K562 (cell line): Measurements from ENCODE around the gene CHRND. TPM values are rescaled to one million over a fixed set of nuclear protein-coding genes. Genes with fewer than 3 reads are reported as not detected.

Experiments used
- ATAC-seq: fragments of 200-7000 bp; cut with Tn5 transposase; 3 replicates; pipeline ENCODE4 v1.9.1; 2020; ENCODE audit warnings: moderate library complexity
- BruUV-seq: library from RNA; stranded (reverse); fragments of 400-500 nt; replicated peaks from 2 replicates; lab custom pipeline; 2021; lab: Mats Ljungman, UMichigan
- CTCF ChIA-PET: fragments of 300-600 bp; formaldehyde crosslinking; extraction: SDS; loops from one replicate; lab custom pipeline; 2021; ENCODE audit warnings: low intra/inter-chr PET ratio; lab: Yijun Ruan, JAX
- POLR2A ChIA-PET: fragments of 300-600, 350-650 bp; sonication (Branson Sonifier 250); formaldehyde crosslinking; extraction: SDS; loops from one replicate; lab custom pipeline; 2021; ENCODE audit warnings: antibody characterized with exemption, inconsistent platforms; lab: Yijun Ruan, JAX
- DNase-seq, 4 experiments: peaks; one replicate each; pipeline versions ENCODE4 v3.0.0 to v3.0.0-alpha.2; 2011 to 2018; ENCODE audit warnings: low spot score in 3 of 4, mixed read lengths in 3 of 4; ENCODE audit errors: extremely low read depth in 1 of 4
- FAIRE-seq: peaks from 2 replicates; lab custom pipeline; 2011; peaks lifted over from hg19 to GRCh38; lab: Jason Lieb, UNC
- H2AFZ ChIP-seq: 2 replicates; pipeline ENCODE4 v1.6.0; 2011; ENCODE audit warnings: low read depth, low read length, control low read depth, inconsistent platforms
- H3K27ac ChIP-seq: fragments of 200-600 bp; 3 replicates; pipeline ENCODE4 v1.8.0; 2011; ENCODE audit warnings: low read depth, mild to moderate bottlenecking, control low read depth, inconsistent platforms, low read length, moderate library complexity, mixed read lengths; ENCODE audit errors: extremely low read depth
- H3K27me3 ChIP-seq, 2 experiments: fragments of 300-600 bp in 1 of 2; 2 replicates in 1 of 2; 3 replicates in 1 of 2; pipeline versions ENCODE4 v1.6.0 to v1.8.0; 2011; ENCODE audit warnings: inconsistent platforms in 2 of 2, low read length in 2 of 2, mild to moderate bottlenecking in 1 of 2, mixed read lengths in 1 of 2, moderate library complexity in 1 of 2; ENCODE audit not compliant: control insufficient read depth in 2 of 2, insufficient read depth in 2 of 2
- H3K36me3 ChIP-seq: fragments of 300-600 bp; 3 replicates; pipeline ENCODE4 v1.8.0; 2011; ENCODE audit warnings: mild to moderate bottlenecking, low read length, inconsistent platforms; ENCODE audit not compliant: control insufficient read depth, insufficient read depth
- H3K4me1 ChIP-seq, 2 experiments: fragments of 200-600 bp in 1 of 2; replicated peaks in 1 of 2; 2 replicates in 1 of 2; 3 replicates in 1 of 2; pipeline versions ENCODE4 v1.5.1 to v1.8.0; 2011; ENCODE audit warnings: inconsistent platforms in 2 of 2, low read length in 2 of 2, mild to moderate bottlenecking in 1 of 2, mixed read lengths in 1 of 2, moderate library complexity in 1 of 2; ENCODE audit not compliant: control insufficient read depth in 2 of 2, insufficient read depth in 2 of 2
- H3K4me2 ChIP-seq: 2 replicates; pipeline ENCODE4 v1.6.1; 2011; ENCODE audit warnings: low read length, control low read depth, inconsistent platforms, mixed read lengths; ENCODE audit not compliant: insufficient read depth
- H3K4me3 ChIP-seq: fragments of 200-600 bp; sonication (generic), shearing (Covaris generic); 2 replicates; pipeline ENCODE4 v1.5.1; 2016; ENCODE audit warnings: control low read depth, inconsistent platforms
- H3K79me2 ChIP-seq: fragments of 200-600 bp; 3 replicates; pipeline ENCODE4 v1.8.0; 2011; ENCODE audit warnings: low read length, inconsistent platforms; ENCODE audit not compliant: control insufficient read depth, insufficient read depth
- H3K9ac ChIP-seq, 2 experiments: 2 replicates each; pipeline versions ENCODE4 v1.6.0 to v1.6.1; 2011; ENCODE audit warnings: low read depth in 2 of 2, low read length in 2 of 2, control low read depth in 1 of 2, inconsistent platforms in 1 of 2, mild to moderate bottlenecking in 1 of 2, mixed read lengths in 1 of 2; ENCODE audit not compliant: insufficient read depth in 1 of 2
- H3K9me1 ChIP-seq: one replicate; pipeline ENCODE4 v1.6.0; 2011; ENCODE audit warnings: inconsistent platforms, mild to moderate bottlenecking, low read length, moderate library complexity; ENCODE audit not compliant: control insufficient read depth, insufficient read depth
- H3K9me3 ChIP-seq: replicated peaks from 2 replicates; pipeline ENCODE4 v1.5.1; 2011; ENCODE audit warnings: low read depth, low read length, inconsistent platforms; ENCODE audit not compliant: control insufficient read depth, insufficient read depth
- H4K20me1 ChIP-seq: replicated peaks from 2 replicates; pipeline ENCODE4 v1.6.1; 2011; ENCODE audit warnings: low read length, inconsistent platforms, mixed read lengths; ENCODE audit not compliant: control insufficient read depth, insufficient read depth
- GABPA ChIP-seq: fragments of 200-800 bp; sonication (Bioruptor generic); conservative IDR thresholded peaks from 2 replicates; pipeline ENCODE4 v1.6.1; 2016; ENCODE audit warnings: low read depth, missing genetic modification characterization, missing compliant biosample characterization
- MAFF ChIP-seq: IDR thresholded peaks from 2 replicates; pipeline ENCODE4 v1.6.1; 2012; ENCODE audit warnings: low read length, improper control_type of control experiment
- MTA2 ChIP-seq: fragments of 450-650 bp; IDR thresholded peaks from 2 replicates; pipeline ENCODE4 v1.6.1; 2016; ENCODE audit warnings: low read depth
- PURB ChIP-seq: sonication (generic); formaldehyde crosslinking; IDR thresholded peaks from 2 replicates; pipeline ENCODE4 v1.9.0; 2021; ENCODE audit warnings: low read depth, mild to moderate bottlenecking, missing genetic modification reagents
- RAD21 ChIP-seq, 2 experiments: fragments of 250-450 bp in 1 of 2; fragments of 450-650 bp in 1 of 2; sonication (Bioruptor Pico) in 1 of 2; formaldehyde crosslinking in 1 of 2; IDR thresholded peaks in 1 of 2; conservative IDR thresholded peaks in 1 of 2; 2 replicates each; pipeline versions ENCODE4 v1.4.0 to v1.8.0; 2020 to 2022; ENCODE audit warnings: mild to moderate bottlenecking in 2 of 2, moderate library complexity in 1 of 2
- SMARCA4 ChIP-seq: fragments of 450-650 bp; IDR thresholded peaks from 2 replicates; pipeline ENCODE4 v1.6.1; 2016
- SUPT5H ChIP-seq: fragments of 450-650 bp; IDR thresholded peaks from 2 replicates; pipeline ENCODE4 v1.6.1; 2016
- TRIM24 ChIP-seq, 2 experiments: fragments of 450-650 bp; IDR thresholded peaks; 2 replicates each; pipeline ENCODE4 v1.6.1; 2016
- ZNF75A ChIP-seq: fragments of 450-650 bp; formaldehyde crosslinking; IDR thresholded peaks from 2 replicates; pipeline ENCODE4 v1.4.0; 2020; ENCODE audit warnings: mild to moderate bottlenecking
- ZNF764 ChIP-seq: fragments of 250-450 bp; sonication (Bioruptor Pico); IDR thresholded peaks from 2 replicates; pipeline ENCODE4 v1.4.0; 2020; ENCODE audit warnings: low read depth, mild to moderate bottlenecking, moderate library complexity
- ZNF780A ChIP-seq: fragments of 250-450 bp; sonication (Bioruptor Pico); IDR thresholded peaks from 2 replicates; pipeline ENCODE4 v1.5.0; 2021; ENCODE audit warnings: mild to moderate bottlenecking
- ZNF830 ChIP-seq: fragments of 250-450 bp; sonication (Bioruptor Pico); IDR thresholded peaks from 2 replicates; pipeline ENCODE4 v1.5.0; 2021; ENCODE audit warnings: mild to moderate bottlenecking
- whole genome bisulfite sequencing: fragments of 100-300 bp; shearing (Covaris generic); methylation state at CpG from one replicate; pipeline ENCODE4 v1.1.6; 2016; ENCODE audit warnings: low coverage, mixed read lengths; ENCODE audit not compliant: insufficient coverage; ENCODE audit errors: missing lambda C conversion rate; 5-methylcytosine and 5-hydroxymethylcytosine counted together
- in situ Hi-C: fragments of 300-500 bp; cut with MboI; formaldehyde crosslinking; loops from 4 replicates; pipeline ENCODE4 v1.15.0; 2018; ENCODE audit warnings: inconsistent platforms, mixed read lengths
- intact Hi-C: fragments of 100-400 bp; cut with micrococcal nuclease; formaldehyde crosslinking; loops from 2 replicates; pipeline ENCODE4 v1.14.2; 2022
- polyA plus RNA-seq, 8 experiments: library from polyadenylated mRNA; depleted of rRNA in 4 of 8; stranded (reverse) in 5 of 8; unstranded in 3 of 8; fragments of >200 nt; fragmentation: Nextera tagmentation in 2 of 8; fragmentation: Illumina TruSeq in 1 of 8; extraction: Ambion mirVana in 2 of 8; extraction: Trizol in 1 of 8; gene quantifications; 2 replicates each; pipeline versions ENCODE4 v1.2.1 to v1.2.3, GENCODE V29; 2011 to 2014; ENCODE audit warnings: inconsistent platforms in 1 of 8, missing spikeins in 1 of 8
- total RNA-seq, 7 experiments: library from RNA; depleted of rRNA in 6 of 7; stranded (reverse); fragments of >200 nt in 6 of 7; fragmentation: Illumina TruSeq in 2 of 7; extraction: Trizol in 2 of 7; gene quantifications; 2 replicates each; pipeline versions ENCODE4 v1.2.1 to v1.2.3, GENCODE V29; 2011 to 2021; ENCODE audit warnings: low replicate concordance in 1 of 7
- TF ChIP-seq, protein P1 (sequence below): sonication (generic); formaldehyde crosslinking; IDR thresholded peaks from 2 replicates; pipeline ENCODE4 v1.8.1; 2023; ENCODE audit warnings: missing genetic modification reagents, mild to moderate bottlenecking, borderline replicate concordance

The CHRND gene
- total and polyA plus RNA-seq, 9 of the 15 experiments (the other 6 are each of a cell fraction or from before 2014, with no cell fraction given), result not detected

DNA sequence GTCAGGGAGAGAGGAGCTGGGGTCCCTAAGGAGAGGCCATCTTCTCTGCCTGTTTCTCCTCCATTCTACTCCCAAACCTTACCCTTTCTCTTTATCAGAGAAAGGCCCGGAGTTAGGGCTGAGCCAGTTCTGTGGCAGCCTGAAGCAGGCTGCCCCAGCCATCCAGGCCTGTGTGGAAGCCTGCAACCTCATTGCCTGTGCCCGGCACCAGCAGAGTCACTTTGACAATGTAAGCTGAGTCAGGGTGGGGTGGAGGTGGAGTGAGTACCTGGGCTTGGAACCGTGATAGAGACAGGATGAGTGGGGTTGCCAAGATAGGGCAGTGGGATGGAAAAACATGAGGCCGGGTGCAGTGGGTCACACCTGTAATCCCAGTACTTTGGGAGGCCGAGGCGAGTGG is 18.7 kb downstream of the CHRND start:
- H2AFZ ChIP-seq, result no peak overlapping the region
- H3K9ac ChIP-seq, result no peak overlapping the region; a peak in 1 of 4 replicates
- no peaks in the 10 kb centered on the region for H3K27me3 ChIP-seq
- DNase-seq, result no peak
- no peak; the same call in 2 of the 3 replicates for ATAC-seq
- intact Hi-C loops (no loop called here), in situ Hi-C loops (no loop called here)
- H4K20me1 ChIP-seq, result no peaks in the 10 kb centered on the region
- H3K79me2 ChIP-seq, result peaks cover 16% of the 10 kb centered on the region; the same call in 2 of the 3 replicates
- ChIA-PET CTCF (no interaction called here), POLR2A (interaction anchor here (0.6 to 0.7 kb wide), 3 partner anchors 19 to 1824 kb away, joined by 3 to 4 read pairs (median 4); partner anchors contain the start of gene CHRND)
- WGBS, result 69% methylated on average over 3 of the region's 6 CpGs
- TF ChIP-seq SUPT5H (no peak), ZNF75A (no peak), PURB (no peak), MTA2 (no peak), ZNF830 (no peak), TRIM24 (IDR thresholded peaks at IDR 0.05) (no peak), GABPA (no peak), RAD21 (CRISPR knock-in tag; conservative IDR thresholded peaks at IDR 0.05 in 1 of 2, IDR thresholded peaks at IDR 0.05 in 1 of 2) (no peak), SMARCA4 (no peak), MAFF (no peak), ZNF764 (no peak), ZNF780A (CRISPR knock-in tag) (no peak)
- TF ChIP-seq, protein P1, sequence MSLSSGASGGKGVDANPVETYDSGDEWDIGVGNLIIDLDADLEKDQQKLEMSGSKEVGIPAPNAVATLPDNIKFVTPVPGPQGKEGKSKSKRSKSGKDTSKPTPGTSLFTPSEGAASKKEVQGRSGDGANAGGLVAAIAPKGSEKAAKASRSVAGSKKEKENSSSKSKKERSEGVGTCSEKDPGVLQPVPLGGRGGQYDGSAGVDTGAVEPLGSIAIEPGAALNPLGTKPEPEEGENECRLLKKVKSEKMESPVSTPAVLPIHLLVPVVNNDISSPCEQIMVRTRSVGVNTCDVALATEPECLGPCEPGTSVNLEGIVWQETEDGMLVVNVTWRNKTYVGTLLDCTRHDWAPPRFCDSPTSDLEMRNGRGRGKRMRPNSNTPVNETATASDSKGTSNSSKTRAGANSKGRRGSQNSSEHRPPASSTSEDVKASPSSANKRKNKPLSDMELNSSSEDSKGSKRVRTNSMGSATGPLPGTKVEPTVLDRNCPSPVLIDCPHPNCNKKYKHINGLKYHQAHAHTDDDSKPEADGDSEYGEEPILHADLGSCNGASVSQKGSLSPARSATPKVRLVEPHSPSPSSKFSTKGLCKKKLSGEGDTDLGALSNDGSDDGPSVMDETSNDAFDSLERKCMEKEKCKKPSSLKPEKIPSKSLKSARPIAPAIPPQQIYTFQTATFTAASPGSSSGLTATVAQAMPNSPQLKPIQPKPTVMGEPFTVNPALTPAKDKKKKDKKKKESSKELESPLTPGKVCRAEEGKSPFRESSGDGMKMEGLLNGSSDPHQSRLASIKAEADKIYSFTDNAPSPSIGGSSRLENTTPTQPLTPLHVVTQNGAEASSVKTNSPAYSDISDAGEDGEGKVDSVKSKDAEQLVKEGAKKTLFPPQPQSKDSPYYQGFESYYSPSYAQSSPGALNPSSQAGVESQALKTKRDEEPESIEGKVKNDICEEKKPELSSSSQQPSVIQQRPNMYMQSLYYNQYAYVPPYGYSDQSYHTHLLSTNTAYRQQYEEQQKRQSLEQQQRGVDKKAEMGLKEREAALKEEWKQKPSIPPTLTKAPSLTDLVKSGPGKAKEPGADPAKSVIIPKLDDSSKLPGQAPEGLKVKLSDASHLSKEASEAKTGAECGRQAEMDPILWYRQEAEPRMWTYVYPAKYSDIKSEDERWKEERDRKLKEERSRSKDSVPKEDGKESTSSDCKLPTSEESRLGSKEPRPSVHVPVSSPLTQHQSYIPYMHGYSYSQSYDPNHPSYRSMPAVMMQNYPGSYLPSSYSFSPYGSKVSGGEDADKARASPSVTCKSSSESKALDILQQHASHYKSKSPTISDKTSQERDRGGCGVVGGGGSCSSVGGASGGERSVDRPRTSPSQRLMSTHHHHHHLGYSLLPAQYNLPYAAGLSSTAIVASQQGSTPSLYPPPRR (CRISPR knock-in tag), result no peak
- peaks cover 0 to 32% of the 10 kb centered on the region in 2 experiments; a peak in 3 of 5 replicates for H3K4me1 ChIP-seq
- no peaks in the 10 kb centered on the region for H3K9me1 ChIP-seq
- no peak overlapping the region for H3K4me2 ChIP-seq
- no peak for FAIRE-seq
- H3K9me3 ChIP-seq, result no peaks in the 10 kb centered on the region
- no peak overlapping the region for H3K27ac ChIP-seq
- BruUV-seq, result no TSS peak
- peaks cover 15% of the 10 kb centered on the region; the same call in 2 of the 3 replicates for H3K36me3 ChIP-seq
- no peak overlapping the region for H3K4me3 ChIP-seq
